ENCODE data around the gene DHCR7. TPM values are rescaled to one million over a fixed set of nuclear protein-coding genes. Genes with fewer than 3 reads are reported as not detected.

Gene DHCR7
- polyA plus RNA-seq, 2 of the 4 experiments (the other 2 are of a cell fraction): 44.2 to 82.2 TPM

- TF ChIP-seq FOSL2 (IDR thresholded peaks at IDR 0.05) (no peak), FOSL2 (CRISPR knock-in tag; IDR thresholded peaks at IDR 0.05) (no peak), CBX2 (IDR thresholded peaks at IDR 0.05; ENCODE audit: borderline replicate concordance, low read depth) (no peak), ZFP36 (IDR thresholded peaks at IDR 0.05; ENCODE audit: borderline replicate concordance, partially characterized antibody) (no peak), JUN (IDR thresholded peaks at IDR 0.05) (no peak), HES2 (IDR thresholded peaks at IDR 0.05) (no peak), USF2 (IDR thresholded peaks at IDR 0.05) (no peak), HMGXB4 (CRISPR knock-in tag; IDR thresholded peaks at IDR 0.05; ENCODE audit: borderline replicate concordance) (no peak), EHF (CRISPR knock-in tag; IDR thresholded peaks at IDR 0.05) (no peak), NPAS2 (CRISPR knock-in tag; IDR thresholded peaks at IDR 0.05; ENCODE audit: borderline replicate concordance) (no peak)
These were observed 3.4 kb downstream of the DHCR7 start (continued) for GRCh38 chr11:71444811-71445210.

- Histone ChIP-seq H3K27ac (no peak overlapping the region), H3K9me3 (peaks cover 16% of the 10 kb centered on the region), H3K4me1 (peaks cover 6% of the 10 kb centered on the region; the same call in 1 of the 3 replicates), H3K4me3 (no peak overlapping the region), H3K4me2 (no peak overlapping the region)
- ChIA-PET POLR2A (interaction anchor here (1.5 kb wide), 1 partner anchor 9 kb away, joined by 3 read pairs; the partner anchor contains the start of gene NADSYN1), CTCF (interaction anchor here (1.3 kb wide), 1 partner anchor 18 kb away, joined by 4 read pairs; no protein-coding TSS in a partner anchor)
- 89% methylated on average over 15 of the region's 20 CpGs for WGBS (ENCODE audit: missing lambda C conversion rate)
- TF ChIP-seq ZC3H11A (IDR thresholded peaks at IDR 0.05) (no peak), NPAS2 (CRISPR knock-in tag; IDR thresholded peaks at IDR 0.05; ENCODE audit: borderline replicate concordance) (no peak), EHF (CRISPR knock-in tag; IDR thresholded peaks at IDR 0.05) (no peak), ATOH8 (CRISPR knock-in tag; IDR thresholded peaks at IDR 0.05; ENCODE audit: low read depth) (no peak), POLR2A (IDR thresholded peaks at IDR 0.05; ENCODE audit: low read length) (no peak)
- ATAC-seq (no peak), DNase-seq (ENCODE audit: low read depth in 1 of 2, low spot score in 1 of 2) (no peak), FAIRE-seq (no peak)
These were observed 4.3 kb downstream of the DHCR7 start for GRCh38 chr11:71443736-71444445.

- FAIRE-seq (no peak), ATAC-seq (no peak), DNase-seq (ENCODE audit: low read depth in 1 of 2, low spot score in 1 of 2) (no peak)
- no peak for TF ChIP-seq GATA3 (IDR thresholded peaks at IDR 0.05; ENCODE audit: borderline replicate concordance)
- no peak for TF ChIP-seq CBX8 (IDR thresholded peaks at IDR 0.05)
- no peak for TF ChIP-seq HES2 (IDR thresholded peaks at IDR 0.05)
- no peak for TF ChIP-seq RAD21 (conservative IDR thresholded peaks at IDR 0.05 in 1 of 2, IDR thresholded peaks at IDR 0.05 in 1 of 2)
- no peak for TF ChIP-seq MAFK (IDR thresholded peaks at IDR 0.05; ENCODE audit: partially characterized antibody)
- TF ChIP-seq NR3C1 (IDR thresholded peaks at IDR 0.05): no peak
- no peak for TF ChIP-seq ZFP36 (IDR thresholded peaks at IDR 0.05; ENCODE audit: borderline replicate concordance, partially characterized antibody)
- TF ChIP-seq HOXB5 (CRISPR knock-in tag; IDR thresholded peaks at IDR 0.05): no peak
- no peak overlapping the region for H3K4me2 ChIP-seq
- ChIA-PET POLR2A (no interaction called here), CTCF (interaction anchor here (1.0 kb wide), 1 partner anchor 32 kb away, joined by 3 read pairs; no protein-coding TSS in a partner anchor)
- peaks cover 6% of the 10 kb centered on the region; the same call in 1 of the 3 replicates for H3K4me1 ChIP-seq
- WGBS (ENCODE audit: missing lambda C conversion rate): 92% methylated on average over 5 of the region's 5 CpGs
- no peak overlapping the region for H3K27ac ChIP-seq
- peaks cover 16% of the 10 kb centered on the region for H3K9me3 ChIP-seq
- no peak overlapping the region for H3K4me3 ChIP-seq
These were observed 5.3 kb downstream of the DHCR7 start for GRCh38 chr11:71442880-71443279.
